DMS79 treated with DMSO at 0.1 percent for 48 hours (cell line): ENCODE measurements around the gene PHF21A.
"Not testable (repeated sequence)": the region's sequence is repeated elsewhere in the genome, so short reads cannot be mapped to it uniquely, and the experiment has no call there.

ENCODE experiments used
- DNase-seq: peaks from one replicate; lab custom pipeline; 2025; lab: John Stamatoyannopoulos, UW

PHF21A gene

DNA sequence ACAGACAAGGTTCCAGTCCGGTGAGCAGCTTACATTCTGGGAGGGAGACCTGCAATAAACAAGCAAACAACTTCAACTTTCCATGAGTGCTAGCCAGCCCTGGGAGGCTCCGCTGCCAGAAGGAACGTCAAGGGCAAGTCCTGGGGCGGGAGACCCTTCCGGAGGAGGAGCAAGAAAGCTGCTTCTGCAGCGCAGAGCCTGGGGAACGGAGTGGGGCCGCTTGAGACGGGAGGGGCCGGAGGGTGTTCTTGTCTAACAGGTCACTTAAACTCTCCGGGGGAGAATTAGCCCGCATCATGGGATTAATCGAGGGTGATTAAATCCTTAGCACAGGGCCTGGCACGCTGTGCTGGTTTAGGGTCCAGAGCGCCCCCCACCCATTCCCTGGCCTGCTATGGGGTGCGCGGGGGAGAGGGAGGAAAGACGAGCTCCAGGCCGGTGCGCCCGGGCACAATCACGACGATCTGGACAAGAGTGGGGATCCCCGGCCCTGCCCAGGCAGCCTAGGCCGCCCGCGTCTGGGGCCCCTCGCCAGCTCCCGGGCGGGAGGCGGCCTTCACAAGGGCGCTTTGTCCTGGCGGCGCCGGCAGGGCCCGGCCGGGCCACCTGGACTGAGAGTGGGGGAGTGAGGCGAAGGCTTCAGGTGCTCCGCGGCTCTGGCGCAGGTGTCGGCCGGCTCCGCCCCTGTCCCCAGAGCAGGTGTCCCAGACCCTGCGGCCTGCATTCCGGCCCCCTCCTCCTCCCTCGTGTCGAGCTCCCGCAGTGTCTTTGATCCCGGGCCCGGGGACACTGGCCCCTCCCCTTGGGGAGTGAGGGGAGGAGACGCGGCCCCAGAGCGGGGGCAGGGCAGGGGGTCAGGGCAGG lies 199.5 kb downstream of the PHF21A start:
- DNase-seq = peak; percentile 76

DNA sequence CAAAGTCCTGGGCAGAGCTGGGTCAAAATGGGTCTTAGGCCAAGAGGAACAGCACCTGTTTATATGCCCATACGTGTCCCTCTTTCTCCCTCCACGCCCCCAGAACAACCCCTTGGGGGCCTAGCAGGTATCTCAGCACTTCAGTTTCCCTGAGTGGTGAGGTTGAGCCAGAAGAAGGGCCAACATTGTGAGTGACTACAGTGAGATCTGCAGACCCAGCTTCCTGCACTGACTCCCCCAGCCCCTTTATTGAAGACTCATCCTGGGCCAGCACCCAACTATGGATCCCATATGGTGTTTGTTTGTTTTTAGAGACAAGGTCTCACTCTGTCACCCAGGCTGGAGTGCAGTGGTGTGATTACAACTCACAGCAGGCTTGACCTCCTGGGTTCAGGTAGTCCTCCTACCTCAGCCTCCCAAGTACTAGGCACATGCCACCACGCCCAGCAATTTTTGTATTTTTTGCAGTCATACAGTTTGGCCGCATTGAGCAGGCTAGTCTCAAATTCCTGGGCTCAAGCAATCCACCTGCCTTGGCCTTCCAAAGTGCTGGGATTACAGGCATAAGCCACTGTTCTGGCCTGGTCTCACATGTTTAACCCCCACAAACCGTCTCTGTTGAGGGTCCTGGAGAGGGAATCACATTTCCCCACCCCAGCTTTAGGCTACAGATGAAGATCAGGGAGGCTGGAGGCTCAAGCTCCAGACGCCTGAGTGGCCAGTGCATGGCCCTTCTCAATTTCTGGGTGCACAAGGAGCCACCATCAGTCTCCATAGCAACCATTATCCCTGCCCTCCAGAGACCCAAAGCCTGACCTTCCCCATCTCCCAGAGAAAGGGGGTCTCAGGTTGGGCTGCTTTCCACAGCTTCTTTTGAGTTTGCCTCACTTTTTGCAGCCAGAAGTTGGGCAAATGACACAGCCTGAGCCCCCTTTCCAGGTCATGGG lies 200.4 kb downstream of the PHF21A start:
- no peak for DNase-seq

DNA sequence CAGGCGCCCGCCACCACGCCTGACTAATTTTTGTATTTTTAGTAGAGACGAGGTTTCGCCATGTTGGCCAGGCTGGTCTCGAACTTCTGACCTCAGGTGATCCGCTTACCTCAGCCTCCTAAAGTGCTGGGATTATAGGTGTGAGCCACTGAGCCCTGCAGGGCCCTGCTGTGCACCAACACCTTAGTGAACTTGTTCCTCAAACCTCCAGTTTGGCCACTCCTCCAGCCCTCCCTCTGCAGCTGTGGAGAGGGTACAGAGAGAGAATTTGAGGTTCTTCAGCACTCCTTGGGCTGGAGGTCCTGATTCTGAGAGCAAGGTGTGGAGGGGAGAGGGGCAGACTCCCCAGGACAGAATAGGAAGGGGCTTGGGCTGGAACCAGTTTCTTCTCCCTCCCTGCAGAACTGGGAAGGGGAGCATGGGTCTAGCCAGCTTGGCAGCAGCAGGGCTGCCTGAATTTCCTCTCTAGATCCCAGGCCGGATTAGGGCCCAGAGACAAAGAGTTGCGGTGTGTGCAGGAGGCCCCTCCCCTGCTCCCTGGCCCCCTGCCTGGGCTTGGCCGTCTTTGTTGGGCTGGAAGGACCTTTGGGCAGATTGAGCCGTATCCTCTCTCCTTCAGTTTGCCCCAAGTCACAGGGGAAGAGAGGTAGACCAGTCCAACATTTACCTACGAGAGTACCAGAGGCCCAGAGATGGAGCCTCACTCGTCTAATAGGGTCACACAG lies 201.3 kb downstream of the PHF21A start:
- no peak for DNase-seq

DNA sequence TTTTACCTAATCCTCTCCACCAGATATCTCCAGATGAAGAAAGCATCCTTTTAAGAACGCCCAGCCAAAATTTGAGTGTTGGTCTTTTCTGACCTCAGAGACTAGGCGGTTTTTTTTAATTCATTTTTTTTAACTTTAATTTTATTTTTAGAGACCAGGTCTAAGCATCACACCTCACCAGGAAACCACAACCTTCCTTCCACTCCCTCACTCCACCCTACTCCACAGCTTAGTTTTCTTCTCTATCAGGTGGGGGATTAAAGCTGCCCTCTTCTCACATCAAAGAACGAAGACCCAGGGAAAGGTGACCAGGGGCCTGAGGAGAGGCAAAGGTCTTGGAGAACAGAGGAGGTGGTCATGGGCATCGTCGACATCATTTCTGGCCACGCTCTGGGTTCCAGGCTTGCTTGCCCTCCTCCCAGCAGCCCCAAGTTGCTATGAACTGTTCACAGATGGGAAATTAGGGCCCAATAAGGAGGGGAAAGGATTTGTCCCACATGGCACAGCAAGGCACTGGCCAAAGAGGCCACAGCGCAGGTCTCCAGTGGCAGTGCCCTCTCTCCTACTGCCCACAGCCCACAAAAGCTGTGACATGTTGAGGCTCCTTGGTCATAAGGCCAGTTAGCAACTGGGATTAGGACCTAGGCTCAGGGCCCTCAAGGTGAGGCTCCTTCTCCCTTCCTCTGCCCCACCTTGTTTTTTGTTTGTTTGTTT lies 202.1 kb downstream of the PHF21A start:
- DNase-seq = no peak

DNA sequence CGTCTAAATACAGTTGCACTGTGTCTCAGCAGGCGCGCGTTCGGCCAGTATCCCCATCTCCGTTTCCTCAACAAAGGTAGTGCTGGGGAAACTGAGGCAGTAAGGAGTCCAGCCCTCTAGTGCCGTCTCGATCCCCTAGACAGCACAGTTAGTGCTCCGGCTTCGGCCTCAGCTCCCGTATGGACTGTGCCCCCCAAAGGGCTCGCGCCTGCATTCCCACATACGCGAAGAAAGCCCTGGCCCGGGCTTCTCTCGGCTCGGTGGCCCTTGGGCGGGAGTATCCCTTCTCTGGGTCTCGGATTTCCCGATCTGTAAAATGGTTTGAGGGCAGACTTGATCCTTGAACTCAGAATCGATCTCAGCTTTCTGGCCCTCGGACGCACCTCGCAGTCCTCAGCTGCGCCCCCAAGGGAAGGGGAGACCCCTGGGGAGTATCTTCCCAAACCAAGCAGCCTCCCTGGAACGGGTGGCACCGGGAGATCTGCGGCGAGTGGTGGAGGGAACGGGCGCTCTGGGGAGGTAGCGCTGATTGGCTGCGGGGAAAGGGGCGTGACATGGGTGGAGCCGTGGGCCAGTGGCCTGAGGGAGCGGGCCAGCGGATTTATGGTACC lies 202.8 kb downstream of the PHF21A start:
- DNase-seq = peak; percentile 78

DNA sequence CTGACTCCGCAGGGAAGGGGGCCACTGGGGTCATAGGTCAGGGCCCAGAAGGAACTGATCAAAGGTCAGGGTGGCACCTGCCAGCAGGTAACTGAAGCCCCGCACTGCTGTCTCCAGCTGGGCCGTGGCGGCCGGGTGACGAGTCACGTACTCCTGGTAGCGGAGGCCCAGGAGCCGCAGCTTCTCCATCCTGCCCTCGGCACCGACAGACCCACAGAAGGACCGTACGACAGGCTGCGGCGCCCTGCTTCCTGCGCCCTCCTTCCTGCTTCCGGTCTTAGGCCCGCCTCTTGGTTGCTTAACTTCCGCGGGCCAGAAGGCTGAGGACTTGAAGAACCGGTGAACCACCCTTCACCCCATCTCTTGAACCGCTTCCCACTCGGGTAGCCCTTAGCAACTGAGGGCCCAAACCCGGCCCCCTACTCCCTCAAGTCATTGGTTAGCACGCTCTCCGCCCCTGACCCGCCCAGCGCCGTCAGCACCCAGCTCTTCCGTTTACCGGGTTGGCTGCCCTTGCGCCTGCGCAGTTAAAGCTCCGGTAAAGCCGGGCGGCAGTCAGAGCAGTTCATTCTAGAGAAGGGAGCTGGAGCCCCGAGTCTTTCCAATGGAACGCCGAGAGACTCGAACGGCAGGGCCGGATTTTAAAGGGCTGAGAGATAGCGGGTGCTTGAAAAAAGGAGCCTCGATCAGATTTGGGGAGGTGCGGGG lies 203.5 kb downstream of the PHF21A start, which contains the start of gene PEX16:
Gene PEX16 (minus strand): TSS at position 255 of the 708 bp plus-strand sequence. CDS start 66 bp downstream, at position 189.
- peak; percentile 98 for DNase-seq

DNA sequence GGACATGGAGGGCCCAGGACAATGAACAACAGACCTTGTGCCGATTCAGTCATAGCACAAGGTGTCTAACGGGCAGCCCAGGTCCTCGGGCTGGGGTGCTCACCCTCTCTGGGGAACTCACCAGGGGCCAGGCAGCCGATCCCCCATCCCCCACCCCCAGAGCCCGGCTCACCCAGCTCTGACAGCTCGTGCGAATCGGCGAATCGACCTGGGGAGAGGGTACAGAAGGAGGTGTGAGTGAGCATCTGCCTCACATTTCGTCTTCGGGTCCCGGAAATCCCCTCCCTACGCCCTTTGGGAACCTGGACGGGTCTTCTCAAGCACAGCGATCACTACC lies 204.0 kb downstream of the PHF21A start:
- no peak for DNase-seq

DNA sequence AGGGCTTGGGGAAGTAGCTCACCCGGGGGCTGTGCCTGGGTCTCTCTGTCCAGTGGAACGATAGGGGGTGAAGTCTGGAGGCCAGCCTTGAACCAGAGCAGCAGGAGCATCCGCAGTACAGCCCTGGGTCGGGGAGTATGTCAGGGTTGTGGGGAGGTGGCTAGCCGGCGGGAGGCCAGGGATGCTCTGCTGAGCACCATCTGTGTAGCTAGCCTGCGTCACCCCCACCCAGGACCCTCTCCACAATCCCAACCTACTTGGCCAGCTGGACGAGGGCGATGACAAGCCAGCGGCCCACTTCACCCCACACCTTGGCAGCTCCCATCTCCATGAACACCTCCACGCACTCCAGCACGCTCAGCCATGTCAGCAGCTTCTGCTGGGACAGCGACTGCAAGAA lies 205.8 kb downstream of the PHF21A start:
- no peak for DNase-seq

DNA sequence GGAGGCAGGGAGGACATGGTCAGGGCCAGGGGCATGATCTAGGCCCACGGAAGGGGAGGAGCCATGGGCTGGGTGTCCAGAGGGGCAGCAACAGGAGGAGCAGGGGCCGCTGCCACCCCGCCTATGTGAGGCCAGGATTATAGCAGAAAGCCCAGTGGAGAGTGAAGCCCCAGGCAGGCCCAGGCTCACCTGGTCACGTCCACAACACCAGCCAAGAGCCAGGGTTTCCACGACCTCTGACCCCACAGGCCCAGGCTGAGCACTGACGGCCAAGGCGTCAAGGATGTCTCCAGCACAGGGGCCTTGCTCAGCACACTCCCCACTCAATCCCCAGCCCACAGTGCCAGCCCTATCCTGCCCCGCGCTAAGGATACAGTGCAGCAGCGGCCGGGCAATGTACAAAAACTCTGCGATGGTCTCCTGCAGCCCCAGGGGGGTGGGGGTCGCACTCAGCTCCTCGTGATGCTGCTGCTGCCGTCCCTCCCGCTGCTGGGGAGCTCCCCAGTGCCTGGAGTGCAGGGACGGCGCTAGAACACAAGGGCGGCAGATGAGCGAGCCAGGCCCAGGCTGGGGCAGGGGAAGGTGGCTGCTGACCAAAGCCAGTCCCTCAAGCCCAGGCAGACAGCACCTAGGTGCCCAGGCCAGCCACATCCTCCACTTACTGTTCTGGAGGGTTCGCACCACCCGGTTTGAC lies 207.2 kb downstream of the PHF21A start:
- no peak for DNase-seq

DNA sequence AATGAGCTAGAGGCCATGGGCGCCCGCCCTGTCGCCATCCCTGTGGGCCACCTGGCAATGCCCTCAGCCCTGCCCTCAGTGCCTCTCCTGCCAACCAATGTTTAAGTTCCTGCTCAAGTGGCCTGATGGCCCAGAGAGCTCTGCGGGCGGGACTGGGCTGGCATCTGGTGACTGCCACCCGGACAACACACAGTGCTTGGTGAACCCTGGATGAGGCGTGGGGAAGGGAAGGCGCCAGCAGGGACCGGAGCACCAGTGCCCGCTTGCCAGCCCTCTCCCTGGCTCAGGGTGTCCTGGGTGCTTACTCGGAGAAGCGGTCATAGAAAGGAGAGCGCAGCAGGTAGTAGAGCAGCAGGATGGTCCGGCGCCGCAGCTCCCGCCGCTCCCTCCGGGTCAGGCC lies 207.7 kb downstream of the PHF21A start:
- DNase-seq = no peak

DNA sequence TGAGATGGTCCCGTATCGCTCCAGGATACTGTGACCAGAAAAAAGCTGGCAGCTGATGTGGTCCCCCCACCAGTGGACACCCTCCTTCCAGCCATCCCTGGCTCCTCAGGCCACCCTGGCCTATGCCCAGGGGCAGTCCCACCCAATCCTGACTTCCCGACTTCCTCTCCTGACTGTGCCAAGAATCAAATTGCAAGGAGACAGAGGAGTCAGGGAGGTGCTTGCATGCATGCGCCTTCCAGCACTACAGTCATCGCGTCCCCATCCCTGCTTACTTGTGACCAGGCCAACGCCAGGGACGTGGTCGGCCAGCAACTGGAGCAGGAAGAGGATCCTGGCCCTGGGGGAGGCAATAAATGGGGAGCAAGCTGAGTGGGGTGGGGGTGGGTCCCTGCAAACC lies 210.6 kb downstream of the PHF21A start:
- no peak for DNase-seq

DNA sequence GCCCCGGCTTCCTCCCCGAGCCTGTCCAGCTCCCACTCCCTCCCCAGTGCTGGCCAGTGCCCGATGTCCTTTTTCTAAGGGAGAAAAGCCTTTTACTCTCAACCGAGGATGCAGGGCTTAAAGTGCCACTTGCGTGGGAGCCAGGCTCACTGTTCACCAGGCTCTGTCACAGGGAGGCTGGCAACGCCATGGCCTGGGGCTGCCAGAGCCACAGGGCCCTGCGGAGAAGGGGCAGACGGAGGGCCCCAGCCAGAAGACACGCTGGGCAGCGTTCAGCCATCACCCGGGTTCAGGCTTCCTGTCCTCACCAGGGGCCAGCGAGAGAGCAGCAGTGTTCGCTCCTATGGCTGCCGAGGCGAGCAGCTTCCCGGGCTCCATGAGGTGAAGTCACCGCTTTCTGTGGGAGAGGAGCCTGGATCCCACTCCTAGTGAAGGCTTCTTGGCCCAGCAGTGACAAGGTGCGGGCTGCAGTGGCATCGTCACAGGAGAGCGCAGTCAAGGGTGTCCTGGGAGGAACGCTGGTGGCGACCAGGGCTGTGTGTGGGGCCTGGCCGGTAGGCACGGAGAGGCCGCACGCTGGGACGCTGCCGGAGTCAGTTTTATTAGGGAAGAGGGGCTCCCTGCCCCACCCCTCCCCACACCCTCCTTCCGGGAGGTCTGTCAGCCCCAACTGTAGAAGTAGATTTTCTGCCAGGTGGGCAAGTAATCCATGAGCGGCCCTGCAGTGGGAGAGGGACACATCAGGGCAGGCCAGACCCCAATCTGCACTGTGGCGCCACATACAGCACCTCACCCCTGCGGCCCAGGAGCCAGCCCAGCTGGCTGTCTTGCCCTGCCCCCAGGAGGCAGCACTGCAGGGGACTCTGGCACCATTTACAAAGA lies 211.4 kb downstream of the PHF21A start:
- no peak for DNase-seq

DNA sequence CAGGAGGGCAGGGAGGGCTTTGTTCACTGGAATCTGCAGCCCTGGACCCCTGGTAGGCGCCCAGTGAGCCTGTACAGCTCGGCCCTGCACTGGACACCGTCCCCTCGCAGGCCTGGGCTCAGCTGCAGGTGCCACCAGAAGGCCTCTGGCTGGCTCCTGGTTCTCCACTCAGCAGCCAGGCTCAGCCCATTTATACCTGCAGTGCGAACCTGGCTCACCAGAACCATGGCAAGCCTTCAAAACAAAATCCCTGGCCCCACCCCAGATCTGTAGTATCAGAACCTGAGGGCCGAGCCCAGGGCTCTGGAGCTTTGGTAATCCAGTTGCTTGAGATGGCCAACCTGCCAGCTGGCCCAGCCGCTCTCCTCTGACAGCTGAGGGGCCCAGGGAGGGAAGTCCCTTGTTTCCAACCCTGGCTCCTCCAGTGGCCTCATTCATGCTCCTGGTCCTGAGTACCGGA lies 213.3 kb downstream of the PHF21A start:
- no peak for DNase-seq

DNA sequence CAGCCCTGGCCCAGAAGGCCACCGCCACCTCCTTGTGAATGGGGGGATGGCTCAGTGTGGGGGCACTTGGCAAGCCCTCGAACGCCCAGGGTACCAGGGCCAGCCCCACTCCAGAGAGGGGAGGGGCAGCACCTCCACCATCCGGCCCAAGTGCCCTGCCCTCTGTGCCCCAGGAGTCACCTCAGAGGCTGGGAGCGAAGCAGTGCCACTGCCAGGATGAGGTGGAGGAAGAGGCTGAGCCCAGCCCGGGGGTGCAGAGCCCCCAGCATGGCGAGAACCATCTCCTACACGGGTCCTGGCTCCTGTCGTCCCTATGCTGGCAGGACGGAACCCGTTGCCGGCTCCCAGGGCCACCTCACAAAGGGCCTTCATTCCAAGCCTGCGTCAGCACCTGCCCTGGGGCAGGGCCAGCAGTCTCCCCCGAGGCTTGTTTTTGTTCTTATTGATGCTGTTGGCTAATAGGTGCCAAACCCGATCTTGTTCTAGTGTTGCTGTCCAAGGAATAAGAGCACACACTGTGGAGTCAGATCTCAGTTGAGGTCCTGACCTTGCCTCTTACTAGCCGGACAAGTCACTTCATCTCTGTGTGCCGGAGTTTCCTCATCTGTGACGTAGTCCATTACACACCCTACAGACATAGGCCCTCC lies 214.2 kb downstream of the PHF21A start, which contains the start of gene FREY1:
Gene FREY1 (minus strand): TSS at position 307 of the 647 bp plus-strand sequence. CDS start 26 bp downstream, at position 281.
- no peak for DNase-seq

DNA sequence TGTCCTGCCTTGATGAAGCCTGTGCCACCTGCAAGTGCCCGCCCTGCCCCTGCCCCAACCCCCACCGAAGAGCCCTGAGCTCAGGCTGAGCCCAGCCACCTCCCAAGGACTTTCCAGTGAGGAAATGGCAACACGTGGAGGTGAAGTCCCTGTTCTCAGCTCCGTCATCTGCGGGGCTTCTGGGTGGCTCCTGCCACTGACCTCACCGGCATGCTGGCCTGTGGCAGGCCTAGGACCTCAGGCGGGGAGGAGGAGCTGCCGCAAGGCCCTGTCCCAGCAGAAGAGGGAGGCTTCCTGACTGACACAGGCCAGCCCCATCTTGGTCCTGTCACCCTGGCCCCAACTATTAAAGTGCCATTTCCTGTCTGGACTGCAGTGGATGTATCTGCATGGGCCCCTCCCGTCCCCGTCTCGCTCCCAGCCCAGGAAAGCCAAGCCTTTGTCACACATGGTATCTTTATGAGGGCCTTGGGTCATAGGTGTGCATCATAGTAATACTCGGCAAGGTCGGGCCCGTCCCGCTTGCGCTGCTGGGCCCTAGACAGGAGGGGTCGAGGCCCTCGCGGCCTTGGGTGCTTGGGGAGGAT lies 215.1 kb downstream of the PHF21A start:
- no peak for DNase-seq

DNA sequence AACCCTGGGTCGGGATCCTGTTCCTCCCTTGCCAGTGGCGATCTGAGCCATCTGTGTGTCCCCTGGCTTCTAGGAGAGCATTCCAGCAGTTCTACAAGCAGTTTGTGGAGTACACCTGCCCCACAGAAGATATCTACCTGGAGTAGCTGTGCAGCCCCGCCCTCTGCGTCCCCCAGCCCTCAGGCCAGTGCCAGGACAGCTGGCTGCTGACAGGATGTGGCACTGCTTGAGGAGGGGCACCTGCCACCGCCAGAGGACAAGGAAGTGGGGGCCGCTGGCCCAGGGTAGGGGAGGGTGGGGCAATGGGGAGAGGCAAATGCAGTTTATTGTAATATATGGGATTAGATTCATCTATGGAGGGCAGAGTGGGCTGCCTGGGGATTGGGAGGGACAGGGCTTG lies 215.7 kb downstream of the PHF21A start:
- not testable (repeated sequence) for DNase-seq

DNA sequence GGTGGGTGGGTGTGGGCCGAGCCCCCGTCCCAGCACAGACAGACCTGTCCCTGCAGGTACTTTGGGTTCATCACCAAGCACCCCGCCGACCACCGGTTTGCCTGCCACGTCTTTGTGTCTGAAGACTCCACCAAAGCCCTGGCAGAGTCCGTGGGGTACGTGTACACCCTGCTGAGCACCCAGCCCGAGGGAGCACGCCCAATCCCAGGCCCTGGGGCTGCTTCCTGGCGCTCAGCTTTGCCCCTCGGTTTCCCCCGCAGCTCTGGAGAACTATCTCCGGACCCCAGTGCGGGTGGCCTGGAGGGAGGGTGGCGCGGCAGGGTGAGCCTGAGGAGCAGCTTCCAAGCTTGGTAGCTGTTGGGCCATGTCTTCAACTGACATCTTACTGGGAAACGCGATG lies 216.2 kb downstream of the PHF21A start:
- DNase-seq = no peak
